Measurements from ENCODE around the gene DIABLO.
A peak's percentile ranks its signal among the peaks of the same experiment; 100 is the strongest.

Gene DIABLO

GRCh38 chr12:122206111-122206881, 19.6 kb downstream of the DIABLO start:
- TF ChIP-seq EGR1 (IDR thresholded peaks at IDR 0.05) (no peak), CREB1 (IDR thresholded peaks at IDR 0.05; ENCODE audit: low read depth) (no peak), NFIC (IDR thresholded peaks at IDR 0.05) (no peak), YY1 (IDR thresholded peaks at IDR 0.05; ENCODE audit: low read depth) (no peak)

- TF ChIP-seq TEAD4 (IDR thresholded peaks at IDR 0.05): no peak
- TF ChIP-seq MAX (IDR thresholded peaks at IDR 0.05): no peak
- no peak for TF ChIP-seq USF1 (IDR thresholded peaks at IDR 0.05)
- no peak for TF ChIP-seq EGR1 (IDR thresholded peaks at IDR 0.05)
- no peak for TF ChIP-seq RAD21 (IDR thresholded peaks at IDR 0.05; ENCODE audit: low read depth)
- TF ChIP-seq CEBPB (IDR thresholded peaks at IDR 0.05): no peak
- no peak for TF ChIP-seq TCF12 (IDR thresholded peaks at IDR 0.05; ENCODE audit: low read depth)
- TF ChIP-seq CREB1 (IDR thresholded peaks at IDR 0.05; ENCODE audit: low read depth): no peak
- TF ChIP-seq YY1 (IDR thresholded peaks at IDR 0.05; ENCODE audit: low read depth): no peak
- TF ChIP-seq NFIC (IDR thresholded peaks at IDR 0.05): no peak
- TF ChIP-seq ZBTB7A (IDR thresholded peaks at IDR 0.05; ENCODE audit: low read depth): no peak
- TF ChIP-seq REST (IDR thresholded peaks at IDR 0.05; ENCODE audit: low read depth): no peak
- TF ChIP-seq FOXM1 (IDR thresholded peaks at IDR 0.05; ENCODE audit: borderline replicate concordance, low read depth): no peak
- no peak for TF ChIP-seq EP300 (IDR thresholded peaks at IDR 0.05; ENCODE audit: borderline replicate concordance)
- no peak for TF ChIP-seq TAF1 (IDR thresholded peaks at IDR 0.05; ENCODE audit: low read depth)
Measured at GRCh38 chr12:122205053-122205925, 20.6 kb downstream of the DIABLO start.

- TF ChIP-seq ZBTB7A (IDR thresholded peaks at IDR 0.05; ENCODE audit: low read depth): peak; percentile 11
- TF ChIP-seq YY1 (IDR thresholded peaks at IDR 0.05; ENCODE audit: low read depth): no peak
Measured at GRCh38 chr12:122204167-122205052, 21.4 kb downstream of the DIABLO start.

- TF ChIP-seq TCF12 (IDR thresholded peaks at IDR 0.05; ENCODE audit: low read depth) (peak; percentile 16; the same call in 1 of the 2 replicates), NFIC (IDR thresholded peaks at IDR 0.05) (no peak), USF1 (IDR thresholded peaks at IDR 0.05) (0 out of 2 replicates have a peak, but pooled peaks have one; percentile 15), MAX (IDR thresholded peaks at IDR 0.05) (peak; percentile 84), EP300 (IDR thresholded peaks at IDR 0.05; ENCODE audit: borderline replicate concordance) (no peak; the same call in 1 of the 2 replicates), TAF1 (IDR thresholded peaks at IDR 0.05; ENCODE audit: low read depth) (no peak; the same call in 1 of the 2 replicates), TEAD4 (IDR thresholded peaks at IDR 0.05) (0 out of 2 replicates have a peak, but pooled peaks have one; percentile 21), EGR1 (IDR thresholded peaks at IDR 0.05) (peak; percentile 95)
Measured at GRCh38 chr12:122203301-122204166, 22.3 kb downstream of the DIABLO start, which contains the start of gene B3GNT4. Gene B3GNT4 (plus strand): TSS chr12:122203709. CDS start chr12:122204619, 910 bp downstream.

- TF ChIP-seq REST (IDR thresholded peaks at IDR 0.05; ENCODE audit: low read depth): no peak
- no peak for TF ChIP-seq FOXM1 (IDR thresholded peaks at IDR 0.05; ENCODE audit: borderline replicate concordance, low read depth)
- no peak for TF ChIP-seq EGR1 (IDR thresholded peaks at IDR 0.05)
Measured at GRCh38 chr12:122202017-122202416, 23.8 kb downstream of the DIABLO start.
